ENCODE data around the gene CTNNA3. TPM values are rescaled to one million over a fixed set of nuclear protein-coding genes. Genes with fewer than 3 reads are reported as not detected.

CTNNA3 gene
- total RNA-seq, 4 donors from 2014 or later, result 0.04 to 0.19 (median 0.11) TPM

- WGBS, 2 donors, result 96 to 97% methylated on average over 22 of the region's 22 CpGs
- intact Hi-C loops (cut with DNase I; ENCODE audit: low total_unique reads), result no loop called here
- no peak for TF ChIP-seq CTCF (IDR thresholded peaks at IDR 0.05)
- TF ChIP-seq POLR2A (IDR thresholded peaks at IDR 0.05), result no peak
- DNase-seq (ENCODE audit: low spot score in 2 of 2), result no peak
- H3K4me3 ChIP-seq (ENCODE audit: low read depth, poor library complexity, severe bottlenecking), result no peak overlapping the region
These were observed 650.6 kb downstream of the CTNNA3 start for GRCh38 chr10:67045404-67045803.

- no peak for DNase-seq (ENCODE audit: low spot score in 2 of 2)
- H3K4me3 ChIP-seq (ENCODE audit: low read depth, poor library complexity, severe bottlenecking), result no peak overlapping the region
- intact Hi-C loops (cut with DNase I; ENCODE audit: low total_unique reads), result no loop called here
These were observed 653.0 kb downstream of the CTNNA3 start for GRCh38 chr10:67043041-67043440.

GRCh38 chr10:67036808-67037207 lies 659.2 kb downstream of the CTNNA3 start:
- DNase-seq (ENCODE audit: low spot score in 2 of 2), result no peak
- WGBS, 2 donors, result 59 to 85% methylated on average over 2 of the region's 2 CpGs
- intact Hi-C loops (cut with DNase I; ENCODE audit: low total_unique reads), result no loop called here
- TF ChIP-seq CTCF (IDR thresholded peaks at IDR 0.05) (no peak), POLR2A (IDR thresholded peaks at IDR 0.05) (no peak)
- no peak overlapping the region for H3K4me3 ChIP-seq (ENCODE audit: low read depth, poor library complexity, severe bottlenecking)

More at GRCh38 chr10:67043041-67043440, 653.0 kb downstream of the CTNNA3 start:
- TF ChIP-seq POLR2A (IDR thresholded peaks at IDR 0.05), result no peak
- no peak for TF ChIP-seq CTCF (IDR thresholded peaks at IDR 0.05)

- no peak for TF ChIP-seq POLR2A (IDR thresholded peaks at IDR 0.05)
- no peak for TF ChIP-seq CTCF (IDR thresholded peaks at IDR 0.05)
- H3K4me3 ChIP-seq (ENCODE audit: low read depth, poor library complexity, severe bottlenecking), result no peak overlapping the region
- WGBS, 2 donors, result 58 to 94% methylated on average over 9 of the region's 9 CpGs
- intact Hi-C loops (cut with DNase I; ENCODE audit: low total_unique reads), result no loop called here
- DNase-seq (ENCODE audit: low spot score in 2 of 2), result peak in 1 of 2 donors; percentile 53
These were observed 662.1 kb downstream of the CTNNA3 start for GRCh38 chr10:67033878-67034277.

GRCh38 chr10:67022099-67022498 lies 673.9 kb downstream of the CTNNA3 start:
- intact Hi-C loops (cut with DNase I; ENCODE audit: low total_unique reads), result no loop called here
- no peak for DNase-seq (ENCODE audit: low spot score in 2 of 2)
- TF ChIP-seq POLR2A (IDR thresholded peaks at IDR 0.05) (no peak), CTCF (IDR thresholded peaks at IDR 0.05) (no peak)
- no peak overlapping the region for H3K4me3 ChIP-seq (ENCODE audit: low read depth, poor library complexity, severe bottlenecking)

GRCh38 chr10:67017218-67017617 lies 678.8 kb downstream of the CTNNA3 start:
- no peak for TF ChIP-seq POLR2A (IDR thresholded peaks at IDR 0.05)
- TF ChIP-seq CTCF (IDR thresholded peaks at IDR 0.05), result no peak
- 74 to 77% methylated on average over 2 of the region's 2 CpGs for WGBS, 2 donors
- intact Hi-C loops (cut with DNase I; ENCODE audit: low total_unique reads), result no loop called here

More at GRCh38 chr10:67017218-67017617, 678.8 kb downstream of the CTNNA3 start:
- H3K4me3 ChIP-seq (ENCODE audit: low read depth, poor library complexity, severe bottlenecking), result no peak overlapping the region
- no peak for DNase-seq (ENCODE audit: low spot score in 2 of 2)

Data from lower leg skin (tissue), 4 donors.